A549 (cell line): ENCODE results near the gene CPNE7. TPM values are rescaled to one million over a fixed set of nuclear protein-coding genes. Genes with fewer than 3 reads are reported as not detected.

ENCODE experiments used
- ATAC-seq, 2 experiments: fragments of 200-7000 bp in 1 of 2; fragments of >200 bp in 1 of 2; cut with Nextera tagmentation in 1 of 2; cut with Tn5 transposase in 1 of 2; 3 replicates each; pipeline versions ENCODE4 v1.8.0 to v1.9.1; 2018 to 2020; ENCODE audit warnings: mild to moderate bottlenecking in 1 of 2, moderate library complexity in 1 of 2
- CTCF ChIA-PET: fragments of 300-600 bp; sonication (Branson Sonifier 250); formaldehyde crosslinking; extraction: SDS; loops from one replicate; lab custom pipeline; 2021; ENCODE audit warnings: antibody characterized with exemption, inconsistent platforms; lab: Yijun Ruan, JAX
- POLR2A ChIA-PET: fragments of 350-600 bp; formaldehyde crosslinking; extraction: SDS; loops from one replicate; lab custom pipeline; 2021; ENCODE audit warnings: antibody characterized with exemption, inconsistent platforms; lab: Yijun Ruan, JAX
- DNase-seq, 2 experiments: peaks; one replicate each; pipeline versions ENCODE4 v3.0.0 to v3.0.0-alpha.2; 2011 to 2016; ENCODE audit warnings: low read depth in 1 of 2, low spot score in 1 of 2
- FAIRE-seq: peaks from 2 replicates; lab custom pipeline; 2011; peaks lifted over from hg19 to GRCh38; lab: Jason Lieb, UNC
- H3K27ac ChIP-seq, 2 experiments: fragments of >200 bp; sonication (Bioruptor Twin); formaldehyde crosslinking; 3 replicates each; pipeline ENCODE4 v1.5.1; 2016 to 2017
- H3K4me1 ChIP-seq: fragments of >200 bp; sonication (Bioruptor Twin); formaldehyde crosslinking; 3 replicates; pipeline ENCODE4 v1.6.1; 2016
- H3K4me2 ChIP-seq: fragments of >200 bp; sonication (Bioruptor Twin); formaldehyde crosslinking; 3 replicates; pipeline ENCODE4 v1.6.1; 2016
- H3K4me3 ChIP-seq: fragments of >200 bp; sonication (Bioruptor Twin); formaldehyde crosslinking; 3 replicates; pipeline ENCODE4 v1.5.1; 2016
- H3K9me3 ChIP-seq: fragments of >200 bp; sonication (Bioruptor Twin); formaldehyde crosslinking; 3 replicates; pipeline ENCODE4 v1.6.1; 2016
- BCL3 ChIP-seq: fragments of >200 bp; sonication (Bioruptor Twin); formaldehyde crosslinking; IDR thresholded peaks from 3 replicates; pipeline ENCODE4 v1.6.1; 2016
- BHLHE40 ChIP-seq: IDR thresholded peaks from 2 replicates; pipeline ENCODE4 v1.6.1; 2012; ENCODE audit warnings: low read depth, low read length, inconsistent platforms
- CEBPB ChIP-seq, 2 experiments: fragments of >200 bp in 1 of 2; sonication (Bioruptor Twin) in 1 of 2; formaldehyde crosslinking in 1 of 2; IDR thresholded peaks; 2 replicates each; pipeline ENCODE4 v1.6.1; 2012 to 2016
- CTCF ChIP-seq: fragments of >200 bp; sonication (Bioruptor Twin); formaldehyde crosslinking; IDR thresholded peaks from 3 replicates; pipeline ENCODE4 v1.5.1; 2016
- EHMT2 ChIP-seq: fragments of 200-600 bp; sonication (generic); IDR thresholded peaks from 2 replicates; pipeline ENCODE4 v1.6.1; 2016; ENCODE audit warnings: antibody characterized with exemption, low read depth, mild to moderate bottlenecking, moderate library complexity
- FOSB ChIP-seq: fragments of 250-450 bp; sonication (Bioruptor Pico); IDR thresholded peaks from 2 replicates; pipeline ENCODE4 v1.5.0; 2020; ENCODE audit warnings: mild to moderate bottlenecking, moderate library complexity
- GATA3 ChIP-seq: IDR thresholded peaks from 2 replicates; pipeline ENCODE4 v1.6.1; 2012; ENCODE audit warnings: borderline replicate concordance
- HES2 ChIP-seq: fragments of >200 bp; sonication (Bioruptor Twin); formaldehyde crosslinking; IDR thresholded peaks from 2 replicates; pipeline ENCODE4 v1.6.1; 2016
- HEYL ChIP-seq: fragments of 250-450 bp; sonication (Bioruptor Pico); IDR thresholded peaks from 2 replicates; pipeline ENCODE4 v1.8.0; 2021; ENCODE audit warnings: mild to moderate bottlenecking, moderate library complexity
- HOXA7 ChIP-seq: fragments of 250-450 bp; sonication (Bioruptor Pico); IDR thresholded peaks from 2 replicates; pipeline ENCODE4 v1.5.0; 2020; ENCODE audit warnings: mild to moderate bottlenecking, moderate library complexity
- KDM1A ChIP-seq: fragments of 200-600 bp; sonication (generic); IDR thresholded peaks from 2 replicates; pipeline ENCODE4 v1.6.1; 2016; ENCODE audit warnings: low read depth, mild to moderate bottlenecking
- MAX ChIP-seq: IDR thresholded peaks from 2 replicates; pipeline ENCODE4 v1.6.1; 2012
- MYC ChIP-seq: IDR thresholded peaks from 2 replicates; pipeline ENCODE4 v1.6.1; 2012; ENCODE audit warnings: mild to moderate bottlenecking, inconsistent platforms, low read length, improper control_type of control experiment, borderline replicate concordance
- NPAS2 ChIP-seq: fragments of 250-450 bp; sonication (Bioruptor Pico); IDR thresholded peaks from 2 replicates; pipeline ENCODE4 v1.8.0; 2022; ENCODE audit warnings: mild to moderate bottlenecking, moderate library complexity, borderline replicate concordance
- POLR2A ChIP-seq: IDR thresholded peaks from 2 replicates; pipeline ENCODE4 v1.6.1; 2012; ENCODE audit warnings: mild to moderate bottlenecking, low read length
- RCOR1 ChIP-seq: fragments of 150-350 bp; IDR thresholded peaks from 2 replicates; pipeline ENCODE4 v1.6.1; 2014; ENCODE audit warnings: antibody characterized with exemption, low read length, low read depth
- RNF2 ChIP-seq: fragments of 200-600 bp; sonication (generic); IDR thresholded peaks from 2 replicates; pipeline ENCODE4 v1.6.1; 2016; ENCODE audit warnings: low read depth, mild to moderate bottlenecking, antibody characterized with exemption, moderate library complexity, borderline replicate concordance
- TP53 ChIP-seq: fragments of 250-450 bp; sonication (Bioruptor Pico); IDR thresholded peaks from 2 replicates; pipeline ENCODE4 v1.5.0; 2021; ENCODE audit warnings: mild to moderate bottlenecking, moderate library complexity
- USF2 ChIP-seq: fragments of 450-650 bp; IDR thresholded peaks from 2 replicates; pipeline ENCODE4 v1.6.1; 2014; ENCODE audit warnings: antibody characterized with exemption
- WGBS: methylation state at CpG from one replicate; pipeline ENCODE4 v1.1.6; 2017; ENCODE audit errors: missing lambda C conversion rate; 5-methylcytosine and 5-hydroxymethylcytosine counted together
- polyA plus RNA-seq, 4 experiments: library from polyadenylated mRNA; depleted of rRNA in 3 of 4; stranded (reverse); fragments of >200 nt; fragmentation: RNase III in 1 of 4; extraction: RNeasy Plus Mini Kit Qiagen cat#74134 plus additional on column Dnase treatment in 1 of 4; gene quantifications; 2 replicates in 3 of 4; 3 replicates in 1 of 4; pipeline ENCODE4 v1.2.3, GENCODE V29; 2011 to 2017

The CPNE7 gene
- polyA plus RNA-seq, 2 of the 4 experiments (the other 2 are of a cell fraction) = 22.8 to 45.2 TPM

GRCh38 chr16:89561142-89561883 lies 14.2 kb upstream of the CPNE7 start:
- CTCF ChIA-PET = no interaction called here
- H3K4me3 ChIP-seq = peak overlapping the region; percentile 99
- H3K4me1 ChIP-seq = peaks cover 58% of the 10 kb centered on the region
- H3K9me3 ChIP-seq = no peaks in the 10 kb centered on the region
- DNase-seq (no peak), ATAC-seq (no peak), FAIRE-seq (no peak)
- POLR2A ChIA-PET = no interaction called here
- WGBS = 2% methylated on average over 43 of the region's 58 CpGs
- no peak for TF ChIP-seq RCOR1
- TF ChIP-seq EHMT2 = no peak
- TF ChIP-seq RNF2 = 0 out of 2 replicates have a peak, but pooled peaks have one; percentile 57
- TF ChIP-seq HES2 = no peak
- TF ChIP-seq KDM1A = no peak
- TF ChIP-seq MAX = no peak; the same call in 1 of the 2 replicates
- peak; percentile 80; the same call in 1 of the 2 replicates for TF ChIP-seq TP53 (CRISPR knock-in tag)
- no peak for TF ChIP-seq FOSB
- peak overlapping the region; percentile 99 for H3K4me2 ChIP-seq
- peak overlapping the region; percentile 96 to 99 for H3K27ac ChIP-seq

DNA sequence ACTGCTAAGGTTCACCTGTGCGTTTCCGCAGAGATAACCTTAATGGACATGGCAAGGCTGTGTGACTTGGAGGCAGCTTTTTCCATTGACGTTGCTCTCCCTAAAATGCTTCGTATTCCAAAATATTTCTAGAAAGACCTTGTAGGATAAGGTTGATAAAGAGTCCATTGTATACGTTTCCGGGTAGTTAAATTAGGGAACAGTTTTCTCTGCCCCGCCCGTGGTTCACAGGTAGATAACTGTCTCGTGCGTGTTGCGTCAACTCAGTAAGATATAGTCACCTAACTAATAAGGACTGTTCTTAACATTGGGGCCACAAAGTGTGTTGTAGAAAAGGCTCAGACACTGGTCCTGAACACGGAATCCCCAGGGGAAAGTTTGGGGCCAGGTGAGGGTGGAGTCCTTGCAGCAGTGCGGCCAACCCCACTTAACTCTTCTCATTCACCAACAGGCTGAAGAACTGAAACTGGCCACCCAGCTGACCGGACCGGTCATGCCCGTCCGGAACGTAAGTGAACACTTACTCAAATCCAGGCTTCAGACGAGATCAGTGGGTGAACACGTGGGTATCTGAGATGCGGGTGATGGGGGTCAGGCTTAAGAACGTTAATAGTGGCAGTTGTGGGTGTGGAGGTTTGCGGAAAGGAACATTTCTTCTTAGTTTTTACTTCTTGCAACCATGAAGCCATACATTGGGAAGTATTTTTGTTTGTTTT lies 13.5 kb upstream of the CPNE7 start:
- Histone ChIP-seq H3K9me3 (no peaks in the 10 kb centered on the region), H3K4me2 (peak overlapping the region; percentile 99), H3K4me1 (peaks cover 58% of the 10 kb centered on the region), H3K4me3 (peak overlapping the region; percentile 99), H3K27ac (peak overlapping the region; percentile 96 to 99)
- ATAC-seq = no peak
- CTCF ChIA-PET = interaction anchor here (0.7 kb wide), 1 partner anchor 79 kb away, joined by 3 read pairs; no protein-coding TSS in a partner anchor
- TF ChIP-seq CEBPB (IDR thresholded peaks at IDR 0.05) (no peak), GATA3 (no peak), BCL3 (0 out of 3 replicates have a peak, but pooled peaks have one; percentile 43), POLR2A (no peak), MAX (peak; percentile 52), EHMT2 (no peak), USF2 (0 out of 2 replicates have a peak, but pooled peaks have one; percentile 3)
- POLR2A ChIA-PET = no interaction called here
- DNase-seq = peak in 1 of 2 experiments; percentile 47
- FAIRE-seq = no peak
- WGBS = 10% methylated on average over 23 of the region's 23 CpGs

GRCh38 chr16:89562939-89563338 lies 12.6 kb upstream of the CPNE7 start:
- ChIA-PET POLR2A (interaction anchor here (0.7 kb wide), 1 partner anchor 70 kb away, joined by 3 read pairs; no protein-coding TSS in a partner anchor), CTCF (interaction anchor here (1.4 to 1.5 kb wide), 2 partner anchors 70 to 79 kb away, joined by 3 to 5 read pairs; no protein-coding TSS in a partner anchor)
- no peak for FAIRE-seq
- Histone ChIP-seq H3K4me3 (peak overlapping the region; percentile 99), H3K4me2 (peak overlapping the region; percentile 99), H3K9me3 (no peaks in the 10 kb centered on the region), H3K4me1 (peaks cover 54% of the 10 kb centered on the region), H3K27ac (peak overlapping the region in 1 of 2 experiments; percentile 96; a peak in 4 of 6 replicates)
- TF ChIP-seq NPAS2 (CRISPR knock-in tag) (no peak), BHLHE40 (no peak), CTCF (no peak), HEYL (CRISPR knock-in tag) (no peak), MYC (no peak), HOXA7 (CRISPR knock-in tag) (no peak), KDM1A (no peak)
- ATAC-seq = no peak
- DNase-seq = no peak
- 51% methylated on average over 12 of the region's 12 CpGs for WGBS
